ENCODE measurements around the gene KRTAP20-4.

- TF ChIP-seq CTCF (IDR thresholded peaks at IDR 0.05) (no peak), EP300 (IDR thresholded peaks at IDR 0.05) (no peak)
Measured at GRCh38 chr21:30623362-30623761, 2.9 kb downstream of the KRTAP20-4 start.

All from upper lobe of left lung (tissue), 4 donors.